Astrocyte of the hippocampus (primary cell): Measurements from ENCODE around the gene SECTM1.
A peak's percentile ranks its signal among the peaks of the same experiment; 100 is the strongest.
"Not testable (repeated sequence)": the region's sequence is repeated elsewhere in the genome, so short reads cannot be mapped to it uniquely, and the experiment has no call there.

ENCODE experiments used
- DNase-seq: peaks from one replicate; pipeline ENCODE4 v3.0.0; 2011; ENCODE audit warnings: low read depth, low spot score

Gene SECTM1

DNA sequence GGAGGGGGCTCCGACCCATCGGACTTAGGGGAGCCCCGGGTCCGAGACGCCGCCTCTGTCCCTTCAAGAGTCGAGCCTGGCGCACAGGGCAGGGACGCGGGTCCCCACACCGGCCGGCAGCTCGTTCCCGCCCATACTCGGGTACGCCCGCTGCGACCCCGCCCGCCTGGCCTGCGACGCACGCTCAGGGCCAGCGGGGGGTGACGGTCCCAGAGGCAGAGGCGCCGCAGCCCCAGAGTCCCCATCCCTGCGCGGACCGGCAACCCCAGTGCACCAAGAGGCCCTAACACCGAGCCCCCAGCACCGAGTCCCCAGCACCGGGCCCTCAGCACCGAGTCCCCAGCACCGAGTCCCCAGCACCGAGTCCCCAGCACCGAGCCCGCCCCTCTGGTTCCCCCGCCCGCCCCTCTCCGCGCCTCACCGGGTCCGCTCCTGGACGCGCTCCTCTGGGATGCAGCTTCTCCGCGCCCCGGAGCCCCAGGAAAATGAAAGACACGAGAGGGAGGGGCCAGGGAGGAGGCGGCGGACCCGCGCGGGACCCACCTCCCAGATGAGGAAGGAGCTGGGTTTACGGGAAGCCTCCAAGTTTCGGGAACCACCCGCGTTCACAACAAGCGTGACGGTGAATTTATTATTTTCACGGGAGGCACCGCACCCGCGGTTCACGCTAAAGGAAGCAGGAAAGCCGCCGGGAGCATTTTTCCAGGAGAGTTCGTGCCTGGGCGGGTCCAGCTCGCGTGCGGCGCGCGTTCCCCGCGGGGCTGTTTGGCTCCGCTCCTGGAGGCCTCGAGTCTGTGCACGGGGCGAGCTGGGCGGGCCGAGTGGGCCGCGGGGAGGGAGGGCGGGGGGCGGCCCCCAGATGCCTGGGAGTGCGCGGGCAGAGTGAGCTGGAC lies at the start of gene SECTM1:
Gene SECTM1, minus strand, starts transcription at position 488 of the 893 bp plus-strand sequence. CDS start 6,526 bp downstream, outside the sequence.
- peak; percentile 59 for DNase-seq

DNA sequence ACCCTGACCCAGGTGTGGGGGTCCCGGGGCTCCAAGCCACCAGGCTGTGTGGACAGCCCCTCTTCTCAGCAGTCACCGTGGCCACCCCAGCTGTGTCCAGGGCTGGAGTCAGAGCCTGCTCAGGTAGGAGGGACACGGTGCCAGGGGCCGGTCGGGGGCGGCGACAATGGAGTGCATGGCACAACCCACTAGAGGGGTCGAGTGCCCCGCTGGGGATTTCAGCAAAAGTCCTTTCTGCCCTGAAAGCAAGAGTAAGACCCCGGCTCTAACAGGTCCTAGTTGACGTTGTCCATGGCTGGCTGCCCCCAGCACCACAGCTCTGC lies 49.3 kb upstream of the SECTM1 start:
- DNase-seq = no peak

DNA sequence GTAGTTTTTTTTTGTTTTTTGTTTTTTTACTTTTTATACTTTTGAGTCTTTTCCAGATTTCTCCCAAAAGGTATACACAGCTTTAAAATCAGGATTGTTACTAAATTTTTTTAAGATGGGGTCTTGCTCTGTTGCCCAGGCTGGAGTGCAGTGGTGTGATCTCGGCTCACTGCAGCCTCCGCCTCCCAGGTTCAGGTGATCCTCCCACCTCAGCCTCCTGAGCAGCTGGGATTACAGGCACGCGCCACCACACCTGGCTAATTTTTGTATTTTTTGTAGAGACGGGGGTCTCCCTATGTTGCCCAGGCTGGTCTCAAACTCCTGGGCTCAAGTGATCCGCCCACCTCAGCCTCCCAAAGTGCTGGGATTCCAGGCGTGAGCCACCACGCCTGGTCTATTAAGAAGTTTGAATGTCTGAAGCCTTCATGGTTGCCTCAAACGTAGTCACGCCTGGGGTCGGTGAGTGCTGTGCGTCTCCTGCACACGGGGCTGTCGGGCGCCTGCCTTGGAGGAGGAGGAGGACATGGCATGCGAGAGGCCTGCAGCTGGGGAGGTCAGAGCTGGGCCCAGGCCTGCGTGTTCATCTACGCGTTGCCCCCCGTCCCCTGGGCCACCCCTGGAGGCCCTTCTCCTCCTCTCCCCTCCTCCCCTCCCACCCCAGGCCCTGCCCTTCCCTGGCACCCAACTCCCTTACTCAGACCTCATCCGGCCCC lies 48.8 kb upstream of the SECTM1 start:
- not testable (repeated sequence) for DNase-seq

DNA sequence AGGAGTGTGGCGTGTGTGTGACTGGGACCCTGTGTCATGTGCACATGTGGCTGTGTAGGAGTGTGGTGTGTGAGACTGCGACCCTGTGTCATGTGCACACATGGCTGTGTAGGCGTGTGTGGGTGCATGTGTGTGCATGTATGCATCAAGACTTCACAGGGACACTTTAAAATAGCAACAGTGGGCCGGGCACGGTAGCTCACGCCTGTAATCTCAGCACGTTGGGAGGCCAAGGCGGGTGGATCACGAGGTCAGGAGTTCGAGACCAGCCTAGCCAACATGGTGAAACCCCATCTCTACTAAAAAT lies 48.1 kb upstream of the SECTM1 start:
- not testable (repeated sequence) for DNase-seq

DNA sequence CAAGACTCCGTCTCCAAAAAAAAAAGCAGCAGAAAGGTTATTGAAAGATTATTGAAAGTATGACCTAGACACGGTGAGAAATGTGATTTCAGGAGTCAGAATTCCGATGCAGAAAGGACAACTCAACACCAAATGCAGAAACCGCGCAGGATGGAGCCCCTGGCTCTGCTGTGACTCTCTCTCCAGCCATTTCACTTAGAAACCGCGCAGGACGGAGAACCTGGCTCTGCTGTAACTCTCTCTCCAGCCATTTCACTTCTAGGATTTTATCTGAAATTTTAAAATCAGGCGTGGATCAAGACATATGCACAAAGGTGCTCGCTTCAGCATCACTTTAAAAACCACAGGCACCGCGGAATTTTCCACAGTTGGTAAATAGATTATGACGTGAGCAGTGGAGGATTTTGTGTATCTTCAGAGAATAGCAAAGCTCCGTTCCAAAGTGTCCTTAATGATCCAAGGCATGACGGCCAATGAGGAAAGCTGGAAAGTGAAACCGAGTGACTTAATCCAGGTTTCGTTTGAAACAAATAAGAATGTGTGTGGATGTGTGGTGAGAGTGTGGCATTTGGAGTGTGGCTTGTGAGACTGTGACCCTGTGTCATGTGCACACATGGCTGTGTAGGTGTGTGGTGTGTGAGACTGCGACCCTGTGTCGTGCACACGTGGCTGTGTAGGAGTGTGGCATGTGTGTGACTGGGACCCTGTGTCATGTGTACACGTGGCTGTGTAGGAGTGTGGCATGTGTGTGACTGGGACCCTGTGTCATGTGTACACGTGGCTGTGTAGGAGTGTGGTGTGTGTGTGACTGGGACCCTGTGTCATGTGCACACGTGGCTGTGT lies 47.5 kb upstream of the SECTM1 start:
- no peak for DNase-seq

DNA sequence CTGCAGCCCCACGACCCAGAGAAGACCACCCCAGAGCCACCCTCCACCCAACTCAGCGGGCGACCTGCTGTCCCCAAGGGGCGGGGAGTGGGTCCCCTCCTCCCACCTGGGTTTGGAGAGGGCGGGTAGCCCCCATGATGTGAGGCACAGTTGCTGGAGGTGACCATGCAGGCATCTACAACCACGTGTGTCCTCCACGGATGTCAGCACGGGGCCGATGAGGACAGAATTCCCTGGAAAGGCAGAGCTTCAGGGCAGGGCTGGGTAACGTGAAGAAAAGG lies 45.1 kb upstream of the SECTM1 start:
- no peak for DNase-seq

DNA sequence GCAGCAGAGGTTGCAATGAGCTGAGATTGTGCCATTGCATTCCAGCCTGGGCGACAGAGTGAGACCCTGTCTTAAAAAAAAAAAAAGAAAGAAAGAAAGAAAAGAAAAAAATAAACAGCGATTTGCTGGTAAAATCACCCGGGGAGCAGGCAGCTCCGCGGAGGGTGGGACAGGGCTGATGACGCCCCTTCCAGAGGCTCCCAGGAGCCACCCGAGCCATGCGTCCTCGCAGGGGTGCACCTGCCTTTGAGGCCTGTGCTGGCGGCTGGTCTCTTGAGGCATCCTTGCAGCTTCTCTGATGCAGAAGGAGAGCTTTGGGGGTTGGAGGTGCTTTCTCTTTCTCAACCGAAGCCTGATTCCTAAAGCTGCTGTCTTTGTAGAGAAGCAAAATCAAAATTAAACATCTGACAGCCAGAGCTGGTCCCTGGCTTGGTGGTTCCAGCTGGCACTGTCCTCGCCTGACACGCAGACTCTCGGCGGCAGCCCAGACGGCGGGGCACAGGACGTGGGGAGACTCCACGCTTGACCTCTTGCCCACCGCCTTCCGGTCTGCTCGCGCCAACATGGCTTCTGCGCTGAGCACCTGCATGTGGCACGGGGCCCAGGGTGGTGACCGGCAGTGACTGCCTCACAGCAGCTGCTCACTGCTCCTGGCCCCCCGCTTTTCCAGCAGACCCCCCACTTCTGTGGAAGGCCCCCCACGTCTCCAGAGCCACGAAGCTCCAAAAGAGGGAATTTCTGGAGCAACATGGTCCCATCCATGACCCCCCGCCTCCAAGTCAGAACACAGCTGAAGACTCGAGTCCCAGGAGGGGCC lies 44.6 kb upstream of the SECTM1 start:
- DNase-seq = no peak

DNA sequence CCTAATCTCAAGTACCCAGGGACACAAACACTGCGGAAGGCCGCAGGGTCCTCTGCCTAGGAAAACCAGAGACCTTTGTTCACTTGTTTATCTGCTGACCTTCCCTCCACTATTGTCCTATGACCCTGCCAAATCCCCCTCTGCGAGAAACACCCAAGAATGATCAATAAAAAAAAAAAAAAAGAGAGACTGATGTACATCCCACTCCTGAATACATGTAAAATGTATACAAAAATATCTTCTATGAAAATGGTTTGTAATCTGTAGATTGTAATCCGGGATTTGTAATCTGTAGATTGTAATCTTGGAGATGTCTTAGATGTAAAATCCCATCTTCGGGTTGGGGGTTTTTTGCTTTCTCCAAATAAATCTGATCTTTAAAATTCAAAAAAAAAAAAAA lies 43.7 kb upstream of the SECTM1 start:
- not testable (repeated sequence) for DNase-seq

DNA sequence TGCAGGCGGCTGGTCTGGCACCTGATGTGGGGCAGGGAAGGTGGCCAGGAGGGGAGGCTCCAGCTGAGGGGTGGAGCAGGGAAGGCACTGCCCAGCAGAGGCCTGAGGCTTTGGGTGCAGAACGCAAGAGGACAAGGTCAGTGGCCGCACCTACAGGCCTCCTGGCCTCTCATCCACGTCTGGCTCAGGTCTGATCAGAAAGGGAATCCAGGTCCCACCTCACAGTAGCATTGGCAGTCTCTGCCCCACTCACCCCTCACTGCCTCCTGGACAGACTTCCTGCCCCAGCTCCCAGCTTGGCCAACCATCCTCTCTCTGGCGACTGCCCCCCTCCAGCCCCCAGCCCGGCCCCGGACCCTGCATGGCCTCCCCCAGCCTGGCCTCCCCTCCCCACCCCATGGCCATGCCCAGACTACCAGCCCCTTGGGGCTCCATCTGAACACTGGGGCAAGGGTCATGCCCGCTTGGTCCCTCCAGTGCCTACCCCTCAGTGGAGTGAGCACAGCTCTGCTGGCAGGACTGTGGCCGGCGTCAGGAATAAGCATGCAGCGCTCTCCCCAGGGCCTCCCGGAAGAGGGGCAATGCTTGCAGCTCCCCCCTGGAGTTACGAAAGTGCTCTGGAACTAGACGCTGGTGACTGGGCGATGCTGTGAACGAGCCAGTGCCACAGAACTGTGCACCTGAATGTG lies 42.6 kb upstream of the SECTM1 start:
- DNase-seq = no peak

DNA sequence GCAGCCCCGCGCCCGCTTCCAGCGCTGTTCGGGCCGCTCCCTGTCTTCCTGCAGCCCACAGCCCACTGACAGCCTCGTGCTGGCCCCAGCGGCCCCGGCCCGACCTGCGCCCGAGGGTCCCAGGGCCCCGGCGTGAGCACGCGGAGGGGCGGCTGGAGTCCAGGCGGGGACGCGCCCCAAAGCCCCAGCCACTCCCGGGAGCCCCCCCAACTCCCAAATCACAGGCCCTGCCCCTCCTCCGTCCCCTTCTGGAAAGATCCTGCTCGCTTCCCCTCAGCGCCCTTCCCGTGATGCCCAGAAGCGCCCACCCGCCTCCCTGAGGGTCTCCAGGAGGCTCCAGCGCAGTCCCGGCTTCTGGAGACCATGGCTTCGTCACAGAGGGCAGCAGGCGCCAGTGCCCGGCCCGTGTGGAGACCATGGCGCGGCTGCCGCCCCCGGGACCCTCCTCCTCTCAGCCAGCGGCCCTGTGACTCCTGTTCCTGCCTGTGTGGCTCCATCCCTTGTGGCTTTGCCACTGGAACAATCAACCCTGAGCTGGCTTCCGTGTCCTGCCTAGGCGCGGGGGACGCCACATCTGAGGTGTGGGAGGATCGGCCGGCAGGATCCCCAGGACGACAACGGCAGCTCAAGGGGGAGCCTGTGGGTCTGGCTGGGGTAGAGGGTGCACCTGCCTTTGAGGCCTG lies 41.9 kb upstream of the SECTM1 start:
- no peak for DNase-seq

DNA sequence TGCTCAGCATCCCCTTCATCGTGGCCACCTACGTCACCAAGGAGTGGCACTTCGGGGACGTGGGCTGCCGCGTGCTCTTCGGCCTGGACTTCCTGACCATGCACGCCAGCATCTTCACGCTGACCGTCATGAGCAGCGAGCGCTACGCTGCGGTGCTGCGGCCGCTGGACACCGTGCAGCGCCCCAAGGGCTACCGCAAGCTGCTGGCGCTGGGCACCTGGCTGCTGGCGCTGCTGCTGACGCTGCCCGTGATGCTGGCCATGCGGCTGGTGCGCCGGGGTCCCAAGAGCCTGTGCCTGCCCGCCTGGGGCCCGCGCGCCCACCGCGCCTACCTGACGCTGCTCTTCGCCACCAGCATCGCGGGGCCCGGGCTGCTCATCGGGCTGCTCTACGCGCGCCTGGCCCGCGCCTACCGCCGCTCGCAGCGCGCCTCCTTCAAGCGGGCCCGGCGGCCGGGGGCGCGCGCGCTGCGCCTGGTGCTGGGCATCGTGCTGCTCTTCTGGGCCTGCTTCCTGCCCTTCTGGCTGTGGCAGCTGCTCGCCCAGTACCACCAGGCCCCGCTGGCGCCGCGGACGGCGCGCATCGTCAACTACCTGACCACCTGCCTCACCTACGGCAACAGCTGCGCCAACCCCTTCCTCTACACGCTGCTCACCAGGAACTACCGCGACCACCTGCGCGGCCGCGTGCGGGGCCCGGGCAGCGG lies 41.2 kb upstream of the SECTM1 start:
- no peak for DNase-seq

DNA sequence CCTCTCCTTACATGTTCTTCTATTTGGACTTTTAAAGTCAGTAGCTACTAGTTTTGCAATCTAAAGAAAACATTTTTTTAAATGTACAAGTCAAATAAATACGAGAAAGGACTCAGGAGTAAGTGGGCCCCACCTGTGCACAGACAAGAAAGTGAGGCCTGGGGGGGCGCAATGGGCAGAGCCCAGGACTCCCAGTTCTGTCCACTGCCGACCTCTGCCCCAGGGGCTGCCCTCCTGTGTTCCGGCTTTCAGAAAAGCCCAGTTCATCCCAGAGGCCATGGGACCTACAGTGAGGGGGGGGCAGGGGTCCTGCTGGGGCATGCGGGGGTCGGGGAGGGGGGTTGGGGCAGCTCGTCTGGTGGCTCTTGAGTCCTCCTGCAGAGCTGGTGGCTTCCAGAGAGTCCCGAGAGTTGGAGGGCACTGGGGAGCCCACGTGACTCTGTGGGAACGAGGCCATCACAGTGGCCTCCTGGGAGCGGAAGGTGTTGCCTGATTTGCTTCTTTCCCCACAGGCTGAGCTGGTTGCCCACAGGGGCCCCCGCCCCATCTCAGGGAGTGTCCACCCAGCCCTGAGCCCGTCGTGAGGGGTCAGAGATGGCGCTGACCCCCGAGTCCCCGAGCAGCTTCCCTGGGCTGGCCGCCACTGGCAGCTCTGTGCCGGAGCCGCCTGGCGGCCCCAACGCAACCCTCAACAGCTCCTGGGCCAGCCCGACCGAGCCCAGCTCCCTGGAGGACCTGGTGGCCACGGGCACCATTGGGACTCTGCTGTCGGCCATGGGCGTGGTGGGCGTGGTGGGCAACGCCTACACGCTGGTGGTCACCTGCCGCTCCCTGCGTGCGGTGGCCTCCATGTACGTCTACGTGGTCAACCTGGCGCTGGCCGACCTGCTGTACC lies 40.4 kb upstream of the SECTM1 start:
- no peak for DNase-seq

DNA sequence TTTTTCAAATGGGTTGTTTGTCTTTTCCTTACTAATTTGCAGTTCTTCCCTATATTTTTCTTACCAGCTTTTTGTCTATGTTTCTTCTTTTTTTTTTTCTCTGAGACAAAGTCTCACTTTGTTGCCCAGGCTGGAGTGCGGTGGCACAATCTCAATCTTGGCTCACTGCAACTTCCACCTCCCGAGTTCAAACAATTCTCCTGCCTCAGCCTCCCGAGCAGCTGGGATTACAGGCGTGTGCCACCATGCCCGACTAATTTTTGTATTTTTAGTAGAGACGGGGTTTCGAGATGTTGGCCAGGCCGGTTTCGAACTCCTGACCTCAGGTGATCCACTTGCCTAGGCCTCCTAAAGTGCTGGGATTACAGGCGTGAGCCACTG lies 39.5 kb upstream of the SECTM1 start:
- not testable (repeated sequence) for DNase-seq

DNA sequence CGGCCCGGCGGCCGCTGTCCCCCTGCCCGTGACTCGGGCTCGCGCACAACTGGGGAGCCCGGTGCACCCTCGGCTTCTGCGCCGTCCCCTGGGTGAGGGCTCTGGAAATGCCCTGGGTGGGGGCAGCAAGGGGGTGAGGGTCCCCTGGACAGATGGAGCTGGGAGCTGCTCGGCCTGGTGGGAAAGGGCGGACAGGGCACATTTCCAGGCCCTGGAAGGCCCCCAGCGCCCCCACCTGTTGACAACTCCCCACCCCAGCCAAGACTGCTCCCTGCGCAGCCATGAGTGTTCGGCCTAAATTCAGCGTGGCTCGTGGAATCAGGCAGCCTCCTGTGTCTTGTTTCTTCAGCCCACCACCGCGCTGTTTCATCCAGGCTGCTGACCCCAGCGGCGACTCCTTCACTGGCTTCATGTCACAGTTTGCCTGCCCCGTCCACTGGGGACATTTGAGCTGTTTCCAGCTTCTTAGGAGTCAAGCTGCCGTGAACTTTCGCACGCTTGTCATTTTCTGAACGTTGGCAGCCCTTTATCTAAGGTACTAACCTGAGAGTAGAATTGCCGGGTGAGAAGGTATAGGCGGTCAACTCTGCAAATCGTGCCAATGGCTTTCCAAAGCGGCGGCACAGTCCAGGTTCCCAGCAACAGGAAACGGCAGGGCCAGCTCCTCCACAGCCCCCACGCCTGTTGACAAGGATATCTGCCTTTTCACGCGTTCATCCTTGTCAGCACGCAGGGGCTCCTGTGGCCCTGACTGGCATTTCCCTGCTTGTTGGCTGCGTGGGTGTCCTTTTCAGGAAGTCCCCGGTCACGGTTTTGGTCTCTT lies 38.9 kb upstream of the SECTM1 start:
- no peak for DNase-seq

DNA sequence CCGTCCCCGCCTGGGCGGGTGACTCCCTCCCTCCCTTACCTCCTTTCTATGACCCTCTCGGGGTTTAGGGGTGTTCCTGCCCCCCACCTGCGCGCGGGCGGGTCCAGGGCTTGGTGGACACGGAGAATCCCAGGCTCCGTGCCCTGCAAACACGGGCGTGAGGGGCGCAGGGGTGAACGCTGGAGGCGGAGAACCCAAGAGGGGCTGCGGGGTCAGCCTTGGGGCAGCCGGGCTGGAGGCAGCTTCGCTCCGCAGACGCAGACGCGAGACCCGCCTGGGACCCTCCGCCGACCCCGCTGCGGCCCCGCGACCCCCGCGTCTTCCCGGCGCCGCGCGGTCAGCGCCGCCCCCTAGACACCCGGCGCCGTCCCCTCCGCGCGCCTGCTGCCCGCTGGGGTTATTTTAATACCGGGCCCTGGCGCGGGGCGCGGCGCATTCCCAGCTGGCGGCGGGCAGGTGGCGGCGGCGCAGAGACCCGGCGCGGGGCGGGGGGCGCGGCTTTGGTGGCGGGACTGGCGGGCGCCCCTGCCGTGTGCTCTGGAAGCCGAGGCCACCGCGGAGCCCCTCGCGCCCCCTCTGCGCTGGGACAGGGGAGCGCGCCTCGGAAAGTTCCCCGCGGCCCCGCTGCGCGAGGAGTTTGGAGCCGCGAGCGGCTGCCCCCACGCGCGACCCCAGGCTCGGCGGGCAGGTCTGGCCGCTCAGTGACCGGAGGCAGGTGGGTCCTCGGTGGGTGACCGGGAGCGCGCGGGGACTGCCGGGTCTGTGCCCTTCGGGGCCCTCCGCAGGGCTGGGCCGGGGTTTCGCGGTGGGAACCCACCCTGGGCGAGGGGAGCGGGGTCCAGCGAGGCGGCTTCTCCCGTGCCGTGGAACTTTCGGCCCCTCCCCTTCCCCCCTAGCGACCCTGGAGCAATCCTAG lies 38.0 kb upstream of the SECTM1 start, which contains the start of gene UTS2R:
Gene UTS2R, plus strand, starts transcription at position 433 of the 916 bp plus-strand sequence. CDS start 2,560 bp downstream, outside the sequence.
- no peak for DNase-seq

DNA sequence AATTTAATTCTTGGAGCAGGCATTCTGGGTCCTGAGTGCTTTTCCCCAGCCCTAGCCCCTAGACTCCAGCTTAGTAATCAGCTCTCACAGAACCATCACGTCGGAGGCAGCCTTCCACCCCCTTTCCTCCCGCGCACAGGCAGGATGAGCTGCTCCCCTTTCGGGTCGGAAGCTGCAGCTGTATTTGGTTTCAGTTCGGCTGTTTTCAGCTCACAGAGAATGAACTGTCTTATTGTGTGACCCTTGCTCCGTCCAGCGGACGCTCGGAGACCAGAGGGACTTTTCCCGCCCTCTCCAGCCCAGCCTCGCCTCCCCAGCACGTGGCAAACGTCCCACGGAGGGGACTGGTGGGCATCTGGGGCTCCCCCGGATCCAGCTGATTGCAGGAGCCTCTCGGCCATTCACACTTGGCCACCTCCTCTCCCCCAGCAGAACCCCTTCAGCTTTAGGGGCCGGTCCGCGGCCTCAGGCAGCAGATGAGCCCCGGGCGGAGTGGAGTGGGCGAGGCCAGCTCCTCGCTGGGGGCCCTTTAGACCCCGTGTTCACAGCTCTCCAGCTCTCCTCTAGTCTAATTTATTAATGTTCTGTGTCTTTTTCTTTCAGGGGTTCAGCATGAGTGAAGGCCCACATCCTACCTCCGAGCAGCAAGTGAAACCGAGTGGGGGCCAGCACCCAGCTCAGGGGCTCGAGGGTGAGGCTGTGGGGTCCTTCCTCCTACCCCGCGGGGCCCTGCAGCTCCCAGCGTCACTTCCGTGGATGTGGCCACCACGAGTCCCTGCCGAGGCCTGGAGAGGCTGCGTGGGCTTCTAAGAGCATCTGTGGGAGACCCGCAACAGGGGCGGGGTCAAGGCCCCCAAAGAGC lies 37.1 kb upstream of the SECTM1 start:
- no peak for DNase-seq
